GM23338 (cell line): ENCODE results near the gene MYPOP. TPM values are rescaled to one million over a fixed set of nuclear protein-coding genes. Genes with fewer than 3 reads are reported as not detected.

Experiments
- CREB1 ChIP-seq: fragments of 250-450 bp; sonication (Bioruptor Pico); IDR thresholded peaks from 2 replicates; pipeline ENCODE4 v1.5.0; 2020; ENCODE audit warnings: low read depth, mild to moderate bottlenecking, moderate library complexity
- EZH2phosphoT487 ChIP-seq: fragments of 200-600 bp; sonication (generic); IDR thresholded peaks from one replicate; pipeline ENCODE4 v1.8.1; 2018; ENCODE audit warnings: antibody characterized with exemption; ENCODE audit not compliant: unreplicated experiment
- POLR2AphosphoS5 ChIP-seq: IDR thresholded peaks from 2 replicates; pipeline ENCODE4 v1.6.1; 2016; ENCODE audit warnings: antibody characterized with exemption, low read depth
- polyA plus RNA-seq: library from polyadenylated mRNA; unstranded; fragments of >200 nt; fragmentation: Nextera tagmentation; extraction: Ambion mirVana; gene quantifications from 2 replicates; pipeline ENCODE4 v1.2.1, GENCODE V29; 2016
- total RNA-seq: library from RNA; depleted of rRNA; stranded (reverse); fragments of >200 nt; shearing (Covaris generic); gene quantifications from 2 replicates; pipeline ENCODE4 v1.2.3, GENCODE V29; 2014
- TF ChIP-seq, protein P1 (sequence below): fragments of 250-450 bp; sonication (Bioruptor Pico); IDR thresholded peaks from 2 replicates; pipeline ENCODE4 v1.5.0; 2020; ENCODE audit warnings: mild to moderate bottlenecking, moderate library complexity
- TF ChIP-seq, protein P2 (sequence below): IDR thresholded peaks from one replicate; pipeline ENCODE4 v1.6.1; 2018; ENCODE audit warnings: antibody characterized with exemption; ENCODE audit not compliant: unreplicated experiment

Gene MYPOP
- total and polyA plus RNA-seq, 2 experiments from 2014 or later: 3.0 to 6.9 TPM

DNA sequence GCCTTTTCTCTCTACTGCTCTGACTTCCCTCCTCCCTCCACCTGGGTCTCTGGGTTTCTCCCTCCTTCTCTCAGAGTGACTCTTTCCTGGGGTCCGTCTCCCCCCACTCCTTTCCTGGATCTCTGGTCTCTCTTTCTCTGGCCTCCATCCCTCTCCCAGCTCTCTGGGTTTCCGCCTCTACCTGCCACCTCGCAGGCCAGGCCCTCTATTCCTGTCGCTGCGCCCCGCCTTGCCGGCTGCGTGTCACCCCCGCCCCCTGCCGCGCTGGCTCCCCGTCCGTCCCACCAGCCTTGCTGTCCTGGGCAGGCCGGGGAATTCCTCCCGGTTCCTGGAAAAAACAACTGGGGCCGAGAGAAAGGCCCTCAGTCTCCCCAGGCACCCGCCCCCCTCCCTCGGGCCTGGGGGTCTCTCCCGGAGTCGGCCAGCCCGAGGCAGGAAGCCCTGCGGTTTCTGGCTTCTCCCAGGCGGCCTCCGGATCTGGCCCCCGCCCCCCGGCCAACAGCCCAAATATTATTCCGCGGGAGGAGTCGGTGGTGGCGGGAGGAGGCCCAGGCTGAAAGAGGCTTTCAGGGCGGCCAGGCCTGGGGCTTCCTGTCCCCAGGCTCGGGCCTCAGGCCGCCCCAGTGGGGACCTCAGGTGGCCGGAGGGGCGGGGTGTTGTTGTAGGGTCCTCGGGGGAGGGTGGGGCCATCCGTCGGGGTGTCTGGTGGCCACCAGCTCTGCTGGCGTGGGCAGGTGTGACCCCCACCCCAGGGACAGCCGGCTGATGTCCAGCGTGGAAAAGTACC, 25.8 kb downstream of the MYPOP start (continued):
- TF ChIP-seq, protein P1, sequence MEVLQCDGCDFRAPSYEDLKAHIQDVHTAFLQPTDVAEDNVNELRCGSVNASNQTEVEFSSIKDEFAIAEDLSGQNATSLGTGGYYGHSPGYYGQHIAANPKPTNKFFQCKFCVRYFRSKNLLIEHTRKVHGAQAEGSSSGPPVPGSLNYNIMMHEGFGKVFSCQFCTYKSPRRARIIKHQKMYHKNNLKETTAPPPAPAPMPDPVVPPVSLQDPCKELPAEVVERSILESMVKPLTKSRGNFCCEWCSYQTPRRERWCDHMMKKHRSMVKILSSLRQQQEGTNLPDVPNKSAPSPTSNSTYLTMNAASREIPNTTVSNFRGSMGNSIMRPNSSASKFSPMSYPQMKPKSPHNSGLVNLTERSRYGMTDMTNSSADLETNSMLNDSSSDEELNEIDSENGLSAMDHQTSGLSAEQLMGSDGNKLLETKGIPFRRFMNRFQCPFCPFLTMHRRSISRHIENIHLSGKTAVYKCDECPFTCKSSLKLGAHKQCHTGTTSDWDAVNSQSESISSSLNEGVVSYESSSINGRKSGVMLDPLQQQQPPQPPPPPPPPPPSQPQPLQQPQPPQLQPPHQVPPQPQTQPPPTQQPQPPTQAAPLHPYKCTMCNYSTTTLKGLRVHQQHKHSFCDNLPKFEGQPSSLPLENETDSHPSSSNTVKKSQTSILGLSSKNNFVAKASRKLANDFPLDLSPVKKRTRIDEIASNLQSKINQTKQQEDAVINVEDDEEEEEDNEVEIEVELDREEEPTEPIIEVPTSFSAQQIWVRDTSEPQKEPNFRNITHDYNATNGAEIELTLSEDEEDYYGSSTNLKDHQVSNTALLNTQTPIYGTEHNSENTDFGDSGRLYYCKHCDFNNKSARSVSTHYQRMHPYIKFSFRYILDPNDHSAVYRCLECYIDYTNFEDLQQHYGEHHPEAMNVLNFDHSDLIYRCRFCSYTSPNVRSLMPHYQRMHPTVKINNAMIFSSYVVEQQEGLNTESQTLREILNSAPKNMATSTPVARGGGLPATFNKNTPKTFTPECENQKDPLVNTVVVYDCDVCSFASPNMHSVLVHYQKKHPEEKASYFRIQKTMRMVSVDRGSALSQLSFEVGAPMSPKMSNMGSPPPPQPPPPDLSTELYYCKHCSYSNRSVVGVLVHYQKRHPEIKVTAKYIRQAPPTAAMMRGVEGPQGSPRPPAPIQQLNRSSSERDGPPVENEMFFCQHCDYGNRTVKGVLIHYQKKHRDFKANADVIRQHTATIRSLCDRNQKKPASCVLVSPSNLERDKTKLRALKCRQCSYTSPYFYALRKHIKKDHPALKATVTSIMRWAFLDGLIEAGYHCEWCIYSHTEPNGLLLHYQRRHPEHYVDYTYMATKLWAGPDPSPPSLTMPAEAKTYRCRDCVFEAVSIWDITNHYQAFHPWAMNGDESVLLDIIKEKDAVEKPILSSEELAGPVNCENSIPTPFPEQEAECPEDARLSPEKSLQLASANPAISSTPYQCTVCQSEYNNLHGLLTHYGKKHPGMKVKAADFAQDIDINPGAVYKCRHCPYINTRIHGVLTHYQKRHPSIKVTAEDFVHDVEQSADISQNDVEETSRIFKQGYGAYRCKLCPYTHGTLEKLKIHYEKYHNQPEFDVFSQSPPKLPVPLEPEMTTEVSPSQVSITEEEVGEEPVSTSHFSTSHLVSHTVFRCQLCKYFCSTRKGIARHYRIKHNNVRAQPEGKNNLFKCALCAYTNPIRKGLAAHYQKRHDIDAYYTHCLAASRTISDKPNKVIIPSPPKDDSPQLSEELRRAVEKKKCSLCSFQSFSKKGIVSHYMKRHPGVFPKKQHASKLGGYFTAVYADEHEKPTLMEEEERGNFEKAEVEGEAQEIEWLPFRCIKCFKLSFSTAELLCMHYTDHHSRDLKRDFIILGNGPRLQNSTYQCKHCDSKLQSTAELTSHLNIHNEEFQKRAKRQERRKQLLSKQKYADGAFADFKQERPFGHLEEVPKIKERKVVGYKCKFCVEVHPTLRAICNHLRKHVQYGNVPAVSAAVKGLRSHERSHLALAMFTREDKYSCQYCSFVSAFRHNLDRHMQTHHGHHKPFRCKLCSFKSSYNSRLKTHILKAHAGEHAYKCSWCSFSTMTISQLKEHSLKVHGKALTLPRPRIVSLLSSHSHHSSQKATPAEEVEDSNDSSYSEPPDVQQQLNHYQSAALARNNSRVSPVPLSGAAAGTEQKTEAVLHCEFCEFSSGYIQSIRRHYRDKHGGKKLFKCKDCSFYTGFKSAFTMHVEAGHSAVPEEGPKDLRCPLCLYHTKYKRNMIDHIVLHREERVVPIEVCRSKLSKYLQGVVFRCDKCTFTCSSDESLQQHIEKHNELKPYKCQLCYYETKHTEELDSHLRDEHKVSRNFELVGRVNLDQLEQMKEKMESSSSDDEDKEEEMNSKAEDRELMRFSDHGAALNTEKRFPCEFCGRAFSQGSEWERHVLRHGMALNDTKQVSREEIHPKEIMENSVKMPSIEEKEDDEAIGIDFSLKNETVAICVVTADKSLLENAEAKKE (CRISPR knock-in tag): no peak
- TF ChIP-seq CREB1 (CRISPR knock-in tag) (0 out of 2 replicates have a peak, but pooled peaks have one; percentile 25), POLR2AphosphoS5 (peak; percentile 29; the same call in 1 of the 2 replicates), EZH2phosphoT487 (no peak)
- TF ChIP-seq, protein P2, sequence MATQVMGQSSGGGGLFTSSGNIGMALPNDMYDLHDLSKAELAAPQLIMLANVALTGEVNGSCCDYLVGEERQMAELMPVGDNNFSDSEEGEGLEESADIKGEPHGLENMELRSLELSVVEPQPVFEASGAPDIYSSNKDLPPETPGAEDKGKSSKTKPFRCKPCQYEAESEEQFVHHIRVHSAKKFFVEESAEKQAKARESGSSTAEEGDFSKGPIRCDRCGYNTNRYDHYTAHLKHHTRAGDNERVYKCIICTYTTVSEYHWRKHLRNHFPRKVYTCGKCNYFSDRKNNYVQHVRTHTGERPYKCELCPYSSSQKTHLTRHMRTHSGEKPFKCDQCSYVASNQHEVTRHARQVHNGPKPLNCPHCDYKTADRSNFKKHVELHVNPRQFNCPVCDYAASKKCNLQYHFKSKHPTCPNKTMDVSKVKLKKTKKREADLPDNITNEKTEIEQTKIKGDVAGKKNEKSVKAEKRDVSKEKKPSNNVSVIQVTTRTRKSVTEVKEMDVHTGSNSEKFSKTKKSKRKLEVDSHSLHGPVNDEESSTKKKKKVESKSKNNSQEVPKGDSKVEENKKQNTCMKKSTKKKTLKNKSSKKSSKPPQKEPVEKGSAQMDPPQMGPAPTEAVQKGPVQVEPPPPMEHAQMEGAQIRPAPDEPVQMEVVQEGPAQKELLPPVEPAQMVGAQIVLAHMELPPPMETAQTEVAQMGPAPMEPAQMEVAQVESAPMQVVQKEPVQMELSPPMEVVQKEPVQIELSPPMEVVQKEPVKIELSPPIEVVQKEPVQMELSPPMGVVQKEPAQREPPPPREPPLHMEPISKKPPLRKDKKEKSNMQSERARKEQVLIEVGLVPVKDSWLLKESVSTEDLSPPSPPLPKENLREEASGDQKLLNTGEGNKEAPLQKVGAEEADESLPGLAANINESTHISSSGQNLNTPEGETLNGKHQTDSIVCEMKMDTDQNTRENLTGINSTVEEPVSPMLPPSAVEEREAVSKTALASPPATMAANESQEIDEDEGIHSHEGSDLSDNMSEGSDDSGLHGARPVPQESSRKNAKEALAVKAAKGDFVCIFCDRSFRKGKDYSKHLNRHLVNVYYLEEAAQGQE: no peak
